Fibroblast of pulmonary artery (primary cell): ENCODE results near the gene SLC25A11.
"Not testable (repeated sequence)": the region's sequence is repeated elsewhere in the genome, so short reads cannot be mapped to it uniquely, and the experiment has no call there.

Experiments used
- DNase-seq: peaks from one replicate; pipeline ENCODE4 v3.0.0-alpha.2; 2010; ENCODE audit warnings: low read depth
- H3K4me3 ChIP-seq: replicated peaks from 2 replicates; pipeline ENCODE4 v1.5.1; 2011; ENCODE audit warnings: low read depth, mild to moderate bottlenecking, control low read depth, low read length, moderate library complexity
- CTCF ChIP-seq: IDR thresholded peaks from 2 replicates; pipeline ENCODE4 v1.5.1; 2011; ENCODE audit warnings: mild to moderate bottlenecking, control low read depth, low read length, inconsistent platforms; ENCODE audit errors: missing control alignments

Gene SLC25A11

GRCh38 chr17:4920351-4921048, 19.3 kb downstream of the SLC25A11 start:
- H3K4me3 ChIP-seq, result no peak overlapping the region
- DNase-seq, result peak; percentile 69
- TF ChIP-seq CTCF, result no peak

DNA sequence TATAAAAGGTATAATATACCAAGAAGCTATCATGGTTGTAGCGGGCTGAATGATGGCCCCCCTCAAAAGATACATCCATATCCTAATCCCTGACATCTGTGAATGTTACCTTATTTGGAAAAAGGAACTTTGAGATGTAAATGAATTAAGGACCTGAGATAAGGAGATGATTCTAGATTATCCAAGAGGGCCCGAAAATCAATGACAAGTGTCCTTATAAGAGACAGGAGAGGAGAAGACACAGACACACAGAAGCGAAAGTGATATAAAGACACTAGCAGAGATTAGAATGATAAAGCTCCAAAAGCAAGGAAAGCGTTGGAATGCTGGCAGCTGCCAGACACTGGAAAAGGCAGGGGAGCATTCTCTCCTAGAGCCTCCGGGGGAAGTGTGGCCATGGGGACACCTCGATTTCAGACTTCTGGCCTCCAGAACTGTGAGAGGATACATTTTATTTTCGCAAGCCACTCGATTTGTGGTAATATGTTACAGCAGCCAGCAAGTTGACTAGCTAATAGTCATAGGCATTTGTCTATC, 20.3 kb downstream of the SLC25A11 start:
- no peak for DNase-seq
- TF ChIP-seq CTCF, result no peak
- H3K4me3 ChIP-seq, result no peak overlapping the region

GRCh38 chr17:4914551-4914950, 25.3 kb downstream of the SLC25A11 start:
- H3K4me3 ChIP-seq, DNase-seq: not testable (repeated sequence)

DNA sequence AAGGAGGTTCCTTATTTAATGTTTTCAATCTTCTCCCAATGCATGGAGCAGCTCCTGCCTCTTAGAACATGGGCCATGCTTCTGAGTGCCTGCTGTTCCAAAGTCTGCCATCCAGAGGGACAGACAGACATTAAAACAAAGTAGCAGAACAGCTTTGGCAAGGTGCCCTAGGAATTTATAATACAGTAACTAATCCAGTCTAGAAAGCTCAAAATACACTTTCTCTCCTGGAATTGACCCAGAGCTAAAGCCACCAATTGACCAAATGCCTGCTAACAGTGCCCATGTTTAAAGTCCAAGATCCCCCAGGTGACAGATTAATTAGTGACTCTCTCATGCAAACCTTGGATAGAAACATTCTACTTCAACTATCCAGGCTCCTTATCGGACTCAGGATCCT, 25.9 kb downstream of the SLC25A11 start:
- H3K4me3 ChIP-seq, result no peak overlapping the region
- peak; percentile 22 for DNase-seq
- TF ChIP-seq CTCF, result no peak

GRCh38 chr17:4908711-4909496, 30.9 kb downstream of the SLC25A11 start:
- H3K4me3 ChIP-seq, result no peak overlapping the region
- peak; percentile 86 for TF ChIP-seq CTCF
- DNase-seq, result peak; percentile 97

DNA sequence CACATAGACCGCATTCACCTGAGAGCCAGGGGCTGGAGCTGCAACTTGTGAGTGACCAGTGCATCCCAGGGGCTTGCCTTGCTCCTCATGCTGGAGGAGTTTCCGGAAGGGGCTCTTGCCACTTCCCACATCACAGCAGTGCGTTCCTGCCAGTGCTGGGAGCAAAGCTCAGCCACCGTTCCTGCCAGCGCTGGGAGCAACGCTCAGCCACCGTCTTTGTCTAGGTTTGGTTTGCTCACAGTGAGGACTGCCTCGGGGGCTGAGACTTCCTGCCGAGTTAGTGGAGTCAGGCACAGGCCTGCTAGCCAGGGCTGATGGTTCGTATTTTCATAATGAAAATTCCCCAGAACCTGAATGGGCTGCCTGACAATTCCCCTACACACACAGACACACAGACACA, 31.5 kb downstream of the SLC25A11 start:
- no peak for TF ChIP-seq CTCF
- H3K4me3 ChIP-seq, result no peak overlapping the region
- DNase-seq, result no peak

DNA sequence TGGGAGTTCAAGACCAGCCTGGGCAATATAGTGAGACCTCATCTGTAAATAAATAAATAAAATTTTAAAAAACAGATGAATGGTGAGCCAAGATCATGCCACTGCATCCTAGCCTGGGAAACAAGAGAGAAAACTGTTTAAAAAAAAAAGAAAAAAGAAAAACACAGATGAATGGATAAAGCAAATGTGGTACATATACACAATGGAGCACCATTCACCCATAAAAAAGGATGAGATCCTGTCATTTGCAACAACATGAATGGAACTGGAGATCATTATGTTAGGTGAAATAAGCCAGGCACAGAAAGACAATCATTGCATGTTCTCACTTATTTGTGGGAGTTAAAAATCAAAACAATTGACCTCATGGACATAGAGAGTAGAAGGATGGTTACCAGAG, 33.2 kb downstream of the SLC25A11 start:
- not testable (repeated sequence) for H3K4me3 ChIP-seq, DNase-seq
